ENCODE measurements around the gene VSX1. TPM values are rescaled to one million over a fixed set of nuclear protein-coding genes. Genes with fewer than 3 reads are reported as not detected.

VSX1 gene
- total and polyA plus RNA-seq, 2 of the 4 experiments (the other 2 are of a cell fraction), result not detected

DNA sequence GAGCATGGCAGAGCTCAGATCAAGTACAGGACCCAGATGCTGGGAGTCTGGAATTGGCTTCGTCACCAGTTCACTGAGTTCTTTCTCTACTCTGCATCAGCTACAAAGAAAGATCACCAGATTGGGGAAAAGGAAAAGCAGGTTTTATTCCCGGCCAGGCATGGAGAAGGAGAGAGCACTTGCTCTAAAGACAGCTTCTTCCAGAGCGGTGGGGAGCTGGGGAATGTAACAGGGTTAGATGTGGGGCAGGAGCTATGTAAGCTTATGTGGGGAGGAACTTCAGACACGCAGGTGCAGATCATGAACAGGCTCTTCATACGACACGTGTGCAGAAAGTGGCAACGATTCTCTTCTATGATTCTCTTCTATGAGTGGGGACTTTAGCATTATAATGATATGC lies 19.1 kb downstream of the VSX1 start:
- intact Hi-C loops (cut with micrococcal nuclease), result no loop called here
- in situ Hi-C loops (cut with MboI; ENCODE audit: low sequenced_read_pairs), result loop anchor here (5.0 to 10.0 kb wide), 2 partner anchors 66 to 192 kb away; no protein-coding TSS in a partner anchor

More for the DNA sequence above, 19.1 kb downstream of the VSX1 start:
- H3K4me1 ChIP-seq (ENCODE audit: control insufficient read depth, insufficient read depth, low read length), result peaks cover 3% of the 10 kb centered on the region; the same call in 1 of the 2 replicates
- no peak overlapping the region for H3K56ac ChIP-seq (ENCODE audit: extremely low read depth, insufficient read depth, low read length)
- H2AFZ ChIP-seq (replicated peaks; ENCODE audit: low read length, poor library complexity), result no peak overlapping the region
- H4K8ac ChIP-seq (ENCODE audit: low read depth in 2 of 2, low read length in 2 of 2), result no peak overlapping the region
- no peak overlapping the region for H2AK9ac ChIP-seq (replicated peaks; ENCODE audit: low read depth, low read length, poor library complexity)
- H3K4me2 ChIP-seq (ENCODE audit: low read depth, low read length), result no peak overlapping the region
- WGBS, 2 experiments (ENCODE audit: extremely low coverage in 2 of 2, insufficient read length in 1 of 2), result 81% methylated on average over 4 of the region's 7 CpGs; no CpG with 5 or more reads in 1 of the 2 experiments
- dilution Hi-C loops (cut with HindIII; ENCODE audit: low sequenced_read_pairs, unreplicated experiment), result no loop called here
- no peak overlapping the region for H3K14ac ChIP-seq (replicated peaks; ENCODE audit: low read depth, low read length)
- H3K18ac ChIP-seq (ENCODE audit: low read depth, low read length), result no peak overlapping the region
- no peak overlapping the region for H2BK15ac ChIP-seq (ENCODE audit: low read depth, low read length)
- H3K79me1 ChIP-seq (ENCODE audit: low read depth in 1 of 2, low read length in 2 of 2), result no peaks in the 10 kb centered on the region
- no peak overlapping the region for H2AK5ac ChIP-seq (ENCODE audit: low read depth, low read length)
- no peak overlapping the region for H3K9ac ChIP-seq (ENCODE audit: low read depth, low read length)
- ATAC-seq (ENCODE audit: low read depth) (no peak), DNase-seq (no peak)
- H3K23ac ChIP-seq (ENCODE audit: low read depth, low read length), result no peak overlapping the region
- H4K5ac ChIP-seq (ENCODE audit: low read depth, low read length), result no peak overlapping the region
- no peaks in the 10 kb centered on the region; the same call in 1 of the 2 replicates for H4K20me1 ChIP-seq (ENCODE audit: insufficient read depth, low read length)
- H3K9me1 ChIP-seq (ENCODE audit: insufficient read depth, low read length), result peaks cover 9% of the 10 kb centered on the region
- H3K36me3 ChIP-seq (ENCODE audit: control insufficient read depth, insufficient read depth, low read length), result no peaks in the 10 kb centered on the region
- BruUV-seq (replicated peaks), result no TSS peak
- TF ChIP-seq RFX5 (IDR thresholded peaks at IDR 0.05; ENCODE audit: low read depth, low read length), result no peak
- TF ChIP-seq CHD1 (IDR thresholded peaks at IDR 0.05; ENCODE audit: low read depth, low read length), result no peak
- TF ChIP-seq CEBPB (IDR thresholded peaks at IDR 0.05; ENCODE audit: low read depth, low read length), result no peak
- TF ChIP-seq MAZ (IDR thresholded peaks at IDR 0.05; ENCODE audit: borderline replicate concordance, low read depth, low read length), result no peak
- TF ChIP-seq MXI1 (IDR thresholded peaks at IDR 0.05; ENCODE audit: borderline replicate concordance, low read depth, low read length), result no peak
- TF ChIP-seq SMC3 (IDR thresholded peaks at IDR 0.05; ENCODE audit: low read depth, low read length), result no peak
- TF ChIP-seq BHLHE40 (IDR thresholded peaks at IDR 0.05; ENCODE audit: low read depth, low read length), result no peak
- TF ChIP-seq RCOR1 (IDR thresholded peaks at IDR 0.05; ENCODE audit: insufficient replicate concordance, low read length), result no peak
- no peak for TF ChIP-seq RAD21 (IDR thresholded peaks at IDR 0.05; ENCODE audit: low read length)
- TF ChIP-seq, protein P1, sequence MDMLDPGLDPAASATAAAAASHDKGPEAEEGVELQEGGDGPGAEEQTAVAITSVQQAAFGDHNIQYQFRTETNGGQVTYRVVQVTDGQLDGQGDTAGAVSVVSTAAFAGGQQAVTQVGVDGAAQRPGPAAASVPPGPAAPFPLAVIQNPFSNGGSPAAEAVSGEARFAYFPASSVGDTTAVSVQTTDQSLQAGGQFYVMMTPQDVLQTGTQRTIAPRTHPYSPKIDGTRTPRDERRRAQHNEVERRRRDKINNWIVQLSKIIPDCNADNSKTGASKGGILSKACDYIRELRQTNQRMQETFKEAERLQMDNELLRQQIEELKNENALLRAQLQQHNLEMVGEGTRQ (IDR thresholded peaks at IDR 0.05; ENCODE audit: low read depth, low read length), result no peak
- TF ChIP-seq, protein P2, sequence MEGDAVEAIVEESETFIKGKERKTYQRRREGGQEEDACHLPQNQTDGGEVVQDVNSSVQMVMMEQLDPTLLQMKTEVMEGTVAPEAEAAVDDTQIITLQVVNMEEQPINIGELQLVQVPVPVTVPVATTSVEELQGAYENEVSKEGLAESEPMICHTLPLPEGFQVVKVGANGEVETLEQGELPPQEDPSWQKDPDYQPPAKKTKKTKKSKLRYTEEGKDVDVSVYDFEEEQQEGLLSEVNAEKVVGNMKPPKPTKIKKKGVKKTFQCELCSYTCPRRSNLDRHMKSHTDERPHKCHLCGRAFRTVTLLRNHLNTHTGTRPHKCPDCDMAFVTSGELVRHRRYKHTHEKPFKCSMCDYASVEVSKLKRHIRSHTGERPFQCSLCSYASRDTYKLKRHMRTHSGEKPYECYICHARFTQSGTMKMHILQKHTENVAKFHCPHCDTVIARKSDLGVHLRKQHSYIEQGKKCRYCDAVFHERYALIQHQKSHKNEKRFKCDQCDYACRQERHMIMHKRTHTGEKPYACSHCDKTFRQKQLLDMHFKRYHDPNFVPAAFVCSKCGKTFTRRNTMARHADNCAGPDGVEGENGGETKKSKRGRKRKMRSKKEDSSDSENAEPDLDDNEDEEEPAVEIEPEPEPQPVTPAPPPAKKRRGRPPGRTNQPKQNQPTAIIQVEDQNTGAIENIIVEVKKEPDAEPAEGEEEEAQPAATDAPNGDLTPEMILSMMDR (conservative IDR thresholded peaks at IDR 0.05; ENCODE audit: low read depth, low read length), result no peak
- TF ChIP-seq POLR2A (IDR thresholded peaks at IDR 0.05; ENCODE audit: low read depth, low read length), result no peak
- TF ChIP-seq, protein P3, sequence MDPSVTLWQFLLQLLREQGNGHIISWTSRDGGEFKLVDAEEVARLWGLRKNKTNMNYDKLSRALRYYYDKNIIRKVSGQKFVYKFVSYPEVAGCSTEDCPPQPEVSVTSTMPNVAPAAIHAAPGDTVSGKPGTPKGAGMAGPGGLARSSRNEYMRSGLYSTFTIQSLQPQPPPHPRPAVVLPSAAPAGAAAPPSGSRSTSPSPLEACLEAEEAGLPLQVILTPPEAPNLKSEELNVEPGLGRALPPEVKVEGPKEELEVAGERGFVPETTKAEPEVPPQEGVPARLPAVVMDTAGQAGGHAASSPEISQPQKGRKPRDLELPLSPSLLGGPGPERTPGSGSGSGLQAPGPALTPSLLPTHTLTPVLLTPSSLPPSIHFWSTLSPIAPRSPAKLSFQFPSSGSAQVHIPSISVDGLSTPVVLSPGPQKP (IDR thresholded peaks at IDR 0.05; ENCODE audit: borderline replicate concordance, low read depth, low read length), result no peak
- no peak for TF ChIP-seq MAFK (IDR thresholded peaks at IDR 0.05; ENCODE audit: low read depth, low read length)
- TF ChIP-seq FOS (IDR thresholded peaks at IDR 0.05; ENCODE audit: low read depth, low read length), result no peak
- no peak for TF ChIP-seq NFE2L2 (IDR thresholded peaks at IDR 0.05; ENCODE audit: low read depth, low read length)
- H2BK5ac ChIP-seq (ENCODE audit: low read depth, low read length, poor library complexity, severe bottlenecking), result no peak overlapping the region
- H2BK120ac ChIP-seq (ENCODE audit: low read depth, low read length), result no peak overlapping the region
- no peaks in the 10 kb centered on the region for H3K9me3 ChIP-seq (ENCODE audit: control insufficient read depth, insufficient read depth, low read length)
- no peak overlapping the region for H4K91ac ChIP-seq (ENCODE audit: insufficient read depth, low read depth, low read length)
- CTCF ChIA-PET, result interaction anchor here (1.0 to 1.7 kb wide), 2 partner anchors 67 to 69 kb away, joined by 4 to 5 read pairs; no protein-coding TSS in a partner anchor
- no peak overlapping the region for H3K27ac ChIP-seq (ENCODE audit: insufficient read depth, low read length)
- POLR2A ChIA-PET (ENCODE audit: unreplicated experiment), result no interaction called here
- no peak overlapping the region for H3K4ac ChIP-seq (ENCODE audit: low read depth, low read length)
- H2BK20ac ChIP-seq (ENCODE audit: low read depth, low read length), result no peak overlapping the region
- H3K27me3 ChIP-seq (ENCODE audit: control insufficient read depth, insufficient read depth, low read length), result peaks cover 75% of the 10 kb centered on the region
- no peak overlapping the region for H3K4me3 ChIP-seq (ENCODE audit: insufficient read depth, low read depth, low read length)

All from IMR-90 (cell line).